Ishikawa (cell line): ENCODE results near the gene TSPAN12.

Experiments used
- CEBPB ChIP-seq: IDR thresholded peaks from 2 replicates; pipeline ENCODE4 v1.6.1; 2012
- CREB1 ChIP-seq: IDR thresholded peaks from 2 replicates; pipeline ENCODE4 v1.6.1; 2012; ENCODE audit warnings: low read depth
- EGR1 ChIP-seq: IDR thresholded peaks from 2 replicates; pipeline ENCODE4 v1.6.1; 2012
- EP300 ChIP-seq: IDR thresholded peaks from 2 replicates; pipeline ENCODE4 v1.6.1; 2012; ENCODE audit warnings: borderline replicate concordance
- FOXM1 ChIP-seq: IDR thresholded peaks from 2 replicates; pipeline ENCODE4 v1.6.1; 2012; ENCODE audit warnings: low read depth, borderline replicate concordance
- MAX ChIP-seq: IDR thresholded peaks from 2 replicates; pipeline ENCODE4 v1.6.1; 2012
- NFIC ChIP-seq: IDR thresholded peaks from 2 replicates; pipeline ENCODE4 v1.6.1; 2012
- RAD21 ChIP-seq: IDR thresholded peaks from 2 replicates; pipeline ENCODE4 v1.6.1; 2012; ENCODE audit warnings: low read depth
- REST ChIP-seq: IDR thresholded peaks from 2 replicates; pipeline ENCODE4 v1.6.1; 2012; ENCODE audit warnings: low read depth, mild to moderate bottlenecking
- TAF1 ChIP-seq: IDR thresholded peaks from 2 replicates; pipeline ENCODE4 v1.6.1; 2012; ENCODE audit warnings: low read depth, mild to moderate bottlenecking
- TCF12 ChIP-seq: IDR thresholded peaks from 2 replicates; pipeline ENCODE4 v1.6.1; 2012; ENCODE audit warnings: low read depth
- TEAD4 ChIP-seq: IDR thresholded peaks from 2 replicates; pipeline ENCODE4 v1.6.1; 2012
- USF1 ChIP-seq: IDR thresholded peaks from 2 replicates; pipeline ENCODE4 v1.6.1; 2012
- YY1 ChIP-seq: IDR thresholded peaks from 2 replicates; pipeline ENCODE4 v1.6.1; 2012; ENCODE audit warnings: low read depth
- ZBTB7A ChIP-seq: IDR thresholded peaks from 2 replicates; pipeline ENCODE4 v1.6.1; 2012; ENCODE audit warnings: low read depth

Gene TSPAN12

GRCh38 chr7:120859459-120859858, 1.5 kb upstream of the TSPAN12 start:
- TF ChIP-seq CEBPB (no peak), TAF1 (no peak), REST (no peak), YY1 (no peak), TEAD4 (no peak)

- TF ChIP-seq TCF12 (no peak), ZBTB7A (0 out of 2 replicates have a peak, but pooled peaks have one; percentile 20), EGR1 (0 out of 2 replicates have a peak, but pooled peaks have one; percentile 6), MAX (peak; percentile 76), EP300 (no peak), REST (no peak), FOXM1 (no peak), TEAD4 (no peak)
Measured at GRCh38 chr7:120856621-120857352, 1.2 kb downstream of the TSPAN12 start.

GRCh38 chr7:120856198-120856597, 1.7 kb downstream of the TSPAN12 start:
- TF ChIP-seq CEBPB (no peak), TAF1 (no peak), REST (no peak), YY1 (no peak), USF1 (no peak), EP300 (no peak), NFIC (no peak), EGR1 (no peak), TCF12 (no peak), RAD21 (no peak), FOXM1 (no peak), TEAD4 (no peak), CREB1 (no peak)

GRCh38 chr7:120852700-120853099, 5.2 kb downstream of the TSPAN12 start:
- no peak for TF ChIP-seq REST
- TF ChIP-seq YY1: no peak
